Uterus (tissue), 2 donors: ENCODE data around the gene FAM107A.
A peak's percentile ranks its signal among the peaks of the same experiment; 100 is the strongest.

Source experiments
- CTCF ChIP-seq, 4 experiments: fragments of 200-600 bp in 2 of 4; fragments of 450-650 bp in 2 of 4; sonication (generic) in 2 of 4; IDR thresholded peaks; one replicate each; pipeline ENCODE4 v1.5.1; 2016 to 2019; ENCODE audit warnings: antibody characterized with exemption in 4 of 4, mild to moderate bottlenecking in 2 of 4, moderate library complexity in 1 of 4
- POLR2A ChIP-seq, 2 donors: fragments of 450-650 bp; IDR thresholded peaks; one replicate each; pipeline ENCODE4 v1.6.1; 2016; ENCODE audit warnings: antibody characterized with exemption in 2 of 2, mild to moderate bottlenecking in 1 of 2, moderate library complexity in 1 of 2

GRCh38 chr3:58568572-58569286 is 8.5 kb downstream of the FAM107A start:
- TF ChIP-seq CTCF (IDR thresholded peaks at IDR 0.05) (peak; percentile 80 to 88 (median 84)), POLR2A (IDR thresholded peaks at IDR 0.05) (no peak)
